HG03060 (cell line): Measurements from ENCODE around the gene SERPINE1.

Experiments
- ATAC-seq: cut with Tn5 transposase; IDR thresholded peaks from one replicate; pipeline ENCODE4 v1.9.1; 2021; ENCODE audit warnings: low read depth, moderate number of reproducible peaks; ENCODE audit not compliant: unreplicated experiment

Gene SERPINE1

DNA sequence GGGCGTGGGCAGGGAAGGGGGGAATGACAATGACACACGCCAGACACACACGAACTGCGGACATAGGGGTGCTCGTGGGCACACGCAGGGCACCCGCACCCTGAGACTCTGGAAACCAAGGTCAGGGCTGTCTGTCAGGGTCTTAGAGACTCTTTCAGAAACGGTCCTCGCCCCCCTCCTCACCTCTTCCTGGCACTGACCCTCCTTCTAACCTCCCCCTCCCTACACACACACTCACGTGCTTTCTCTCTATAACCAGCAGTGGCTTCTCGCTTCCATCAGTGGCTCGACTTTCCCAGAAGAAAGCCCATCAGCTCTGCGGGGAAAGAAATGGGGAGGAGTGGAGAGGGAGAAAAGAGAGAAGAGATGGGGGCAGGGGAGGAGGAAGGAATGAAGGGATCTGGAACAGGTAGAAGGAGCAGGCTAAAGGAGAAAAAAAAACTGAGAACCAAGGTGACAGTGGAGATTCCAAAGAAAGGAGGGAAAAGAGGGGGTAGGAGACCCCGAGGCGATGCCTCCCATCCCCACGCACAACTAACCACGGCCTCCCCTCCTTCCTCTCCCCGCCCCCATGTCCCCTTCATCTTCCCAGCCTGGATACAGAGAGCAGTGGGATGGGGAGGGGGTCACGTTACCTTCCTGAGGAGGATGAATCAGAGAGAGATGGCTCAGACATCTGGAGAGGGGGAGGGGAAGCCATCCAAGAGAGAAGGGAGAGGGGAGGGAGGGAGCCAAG, 40.2 kb downstream of the SERPINE1 start:
- ATAC-seq = no peak

GRCh38 chr7:101167645-101168411, 40.9 kb downstream of the SERPINE1 start:
- ATAC-seq = no peak

- ATAC-seq = no peak
Measured at GRCh38 chr7:101168412-101169049, 41.6 kb downstream of the SERPINE1 start.

DNA sequence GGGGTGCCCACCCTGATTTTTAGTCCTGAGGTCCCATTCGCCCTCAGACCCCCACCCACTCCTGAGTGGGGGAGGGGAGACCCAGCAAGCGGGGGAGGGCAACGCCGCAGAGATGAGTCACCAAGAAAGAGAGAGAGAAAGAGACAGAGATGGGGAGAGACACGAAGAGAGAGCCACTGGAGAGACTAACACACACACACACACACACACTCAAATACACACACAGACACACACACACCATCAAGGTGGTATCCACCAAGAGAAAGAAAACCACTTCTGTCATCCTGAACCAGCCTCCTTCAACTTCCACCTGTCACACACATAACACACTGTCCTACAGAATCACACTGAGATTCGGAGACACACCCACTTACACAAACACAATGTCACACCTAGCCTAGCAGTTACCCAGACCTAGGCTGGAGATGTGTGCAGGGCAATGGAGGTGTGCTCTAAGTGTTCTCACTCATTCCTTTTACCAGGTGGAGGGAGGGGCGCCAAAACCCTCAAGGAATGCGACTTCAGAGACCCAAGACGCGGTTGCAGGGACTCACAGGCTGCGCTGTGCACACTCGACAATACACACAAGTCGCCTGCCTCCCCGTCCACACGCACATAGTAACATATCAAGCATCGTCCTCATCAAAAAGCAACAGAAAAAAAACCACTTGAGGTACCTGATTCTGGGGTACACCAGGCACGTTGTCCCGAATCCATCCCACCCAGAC, 42.4 kb downstream of the SERPINE1 start:
- no peak for ATAC-seq

GRCh38 chr7:101169838-101170551, 43.1 kb downstream of the SERPINE1 start:
- ATAC-seq = no peak

- ATAC-seq = no peak
Measured at GRCh38 chr7:101170617-101171441, 43.9 kb downstream of the SERPINE1 start.

DNA sequence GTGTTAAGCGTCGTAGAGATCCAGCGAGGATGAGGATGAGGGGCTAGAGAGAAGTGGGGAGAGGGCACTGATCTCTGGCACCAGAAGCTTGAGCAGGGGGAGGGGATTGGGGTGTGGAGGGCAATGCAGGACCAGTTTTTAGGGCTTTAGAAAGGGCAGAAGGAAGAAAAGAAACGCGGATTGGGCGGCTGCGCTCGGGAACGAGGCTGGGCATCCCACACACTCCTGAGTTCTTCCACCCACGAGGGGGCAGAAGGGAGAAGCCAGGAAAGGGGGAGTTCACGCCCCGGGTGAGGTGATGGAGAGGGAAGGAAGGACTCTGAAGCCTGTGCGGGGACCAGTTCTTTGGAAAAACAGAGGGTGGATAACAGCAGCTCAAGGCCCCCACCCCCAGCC, 44.5 kb downstream of the SERPINE1 start:
- ATAC-seq = no peak

DNA sequence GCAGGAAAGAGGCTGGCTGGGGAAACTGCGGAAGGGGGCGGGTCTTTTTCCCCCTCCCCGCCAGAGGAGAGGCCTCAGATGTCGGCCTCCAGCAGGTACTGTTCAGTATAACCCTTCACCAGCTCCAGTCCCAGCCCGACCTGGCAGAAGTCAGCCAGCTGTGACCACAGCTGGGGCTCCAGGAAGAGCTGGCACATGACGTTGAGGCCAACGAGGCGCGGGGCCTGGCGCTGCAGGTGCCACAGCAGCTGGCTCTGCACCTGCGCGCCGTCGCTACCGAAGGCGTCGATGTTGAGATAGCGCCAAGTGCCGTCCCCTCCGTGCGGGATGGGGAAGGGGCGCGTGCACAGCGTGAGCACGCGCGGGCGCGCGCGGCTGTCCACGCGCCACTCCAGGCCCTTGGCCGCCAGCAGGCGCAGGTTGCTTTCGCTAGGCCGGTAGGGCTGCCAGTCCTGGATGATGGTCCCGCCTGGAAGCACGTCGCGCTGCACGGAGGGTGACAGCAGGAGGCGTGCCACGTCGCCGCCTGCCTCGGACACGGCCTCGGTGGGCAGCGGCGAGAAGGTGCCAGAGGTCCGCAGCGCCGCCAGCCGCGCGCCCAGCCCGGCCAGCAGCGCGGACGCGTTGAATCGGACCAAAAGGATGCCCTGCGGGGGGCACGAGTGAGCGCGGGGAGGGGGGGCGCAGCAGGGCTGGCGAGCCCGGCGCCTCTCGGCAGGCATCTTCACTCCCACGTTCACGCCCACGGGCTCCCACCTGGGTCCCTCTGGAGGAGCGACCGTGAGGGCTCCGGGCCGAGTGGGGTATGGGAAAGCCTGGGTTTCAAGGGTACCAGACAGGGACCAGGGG, 45.3 kb downstream of the SERPINE1 start:
- no peak for ATAC-seq

DNA sequence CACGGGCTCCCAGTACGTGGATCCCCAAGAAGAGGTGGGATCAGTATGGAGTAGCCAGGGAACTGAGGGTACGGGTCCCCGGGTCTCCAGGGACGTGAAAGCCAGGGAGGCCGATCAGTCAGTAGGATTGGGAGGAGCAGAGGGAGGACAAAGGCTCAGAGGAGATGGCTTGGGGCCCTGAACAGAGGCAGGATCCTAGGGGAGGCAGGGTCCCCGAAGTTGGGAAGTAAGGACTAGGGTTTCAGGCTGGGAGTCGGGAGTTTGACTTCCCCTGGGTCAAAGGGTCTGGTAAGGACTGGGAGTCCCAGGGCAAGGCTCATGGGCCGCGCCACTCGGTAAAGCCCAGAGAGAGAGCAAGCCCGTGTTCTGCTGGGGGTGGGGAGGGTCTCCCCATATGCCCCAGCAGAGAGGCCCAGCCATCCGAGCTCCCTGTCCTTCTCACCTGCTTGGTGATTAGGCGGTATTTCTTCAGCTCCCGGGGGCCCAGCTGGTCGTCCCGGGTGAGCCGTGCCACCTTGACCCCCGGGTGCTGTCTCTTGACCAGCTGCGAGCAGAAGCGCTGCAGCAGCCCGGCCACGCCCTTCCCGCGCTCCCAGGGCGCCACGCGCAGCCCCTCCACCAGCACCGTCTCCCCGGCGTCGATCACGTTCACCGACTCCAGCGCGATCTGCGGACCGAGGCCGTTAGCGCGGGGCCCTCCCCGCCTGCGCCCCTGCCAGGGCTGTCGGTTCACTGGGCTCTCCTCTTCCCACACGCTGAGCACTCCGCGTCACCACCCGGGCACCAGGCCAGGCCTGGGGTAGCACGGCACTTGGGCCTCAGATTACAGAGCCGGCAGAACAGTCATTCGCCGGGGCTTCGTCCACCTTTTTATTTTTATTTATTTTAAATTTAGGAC, 46.2 kb downstream of the SERPINE1 start:
- ATAC-seq = no peak

- ATAC-seq = no peak
Measured at GRCh38 chr7:101173752-101174244, 46.9 kb downstream of the SERPINE1 start.

DNA sequence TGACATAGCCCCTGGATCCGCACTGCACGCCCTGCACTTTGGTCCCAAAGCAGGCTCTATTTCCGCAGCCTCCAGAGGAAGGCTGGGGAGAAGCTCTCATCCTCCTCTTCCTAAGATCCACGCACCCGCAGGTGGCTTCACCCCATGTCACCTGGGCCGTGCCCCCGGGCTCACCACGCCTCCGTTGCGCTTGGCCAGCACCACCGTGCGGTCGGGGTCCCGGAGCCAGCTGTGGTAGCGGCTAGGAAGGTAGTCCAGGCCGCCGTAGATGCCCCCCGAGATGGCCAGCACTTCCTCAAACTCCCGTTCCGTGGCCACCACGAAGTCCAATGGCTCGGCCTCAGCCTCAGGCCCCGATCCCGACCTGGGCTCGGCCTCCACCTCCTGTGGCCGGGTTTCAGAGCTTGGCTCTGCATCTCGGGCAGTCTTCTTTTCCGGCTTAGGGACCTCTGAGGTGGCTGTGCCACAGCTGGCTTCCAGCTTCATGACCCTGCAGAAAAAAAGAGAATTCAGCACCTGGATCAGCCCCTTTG, 47.5 kb downstream of the SERPINE1 start:
- ATAC-seq = no peak

- no peak for ATAC-seq
Measured at GRCh38 chr7:101175664-101176063, 48.8 kb downstream of the SERPINE1 start.

DNA sequence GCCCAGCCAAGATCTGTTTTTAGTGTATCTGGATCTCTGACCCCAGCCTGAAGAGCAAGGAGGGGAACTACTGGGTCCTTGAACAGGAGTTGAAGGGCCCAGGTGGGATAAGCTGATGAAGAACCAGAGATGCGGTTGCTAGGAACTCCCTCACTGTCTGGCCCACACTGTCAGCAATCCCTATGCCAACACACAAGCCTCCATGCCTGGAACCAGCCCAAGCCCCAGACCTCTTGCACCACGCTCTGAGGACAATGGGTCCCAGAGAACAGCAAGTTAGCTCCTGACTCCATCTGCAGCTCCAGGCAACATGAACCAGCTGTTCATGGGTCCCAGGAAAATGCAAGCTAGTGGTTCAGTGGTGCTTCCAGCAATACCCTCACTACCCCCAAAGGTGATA, 50.7 kb downstream of the SERPINE1 start:
- ATAC-seq = no peak

DNA sequence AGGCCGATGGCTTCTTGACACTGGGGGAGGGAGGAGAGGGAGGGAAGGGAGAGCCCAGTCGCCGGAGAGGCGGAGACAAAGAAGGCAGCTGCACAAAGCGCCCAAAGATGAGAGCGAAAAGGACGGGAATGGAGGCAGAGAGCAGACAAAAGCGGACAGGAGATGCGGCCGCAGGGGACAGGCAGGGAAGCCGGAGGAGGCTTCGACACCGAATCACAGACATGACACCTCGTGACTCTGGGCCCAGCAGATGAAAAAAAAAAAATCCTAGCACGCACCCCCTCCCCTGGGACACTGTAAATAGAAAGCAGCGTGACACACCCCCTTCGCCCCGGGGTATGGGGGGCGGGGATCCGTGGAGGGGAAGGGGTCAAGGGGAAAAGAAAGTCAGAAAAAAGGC, 52.2 kb downstream of the SERPINE1 start:
- ATAC-seq = no peak

DNA sequence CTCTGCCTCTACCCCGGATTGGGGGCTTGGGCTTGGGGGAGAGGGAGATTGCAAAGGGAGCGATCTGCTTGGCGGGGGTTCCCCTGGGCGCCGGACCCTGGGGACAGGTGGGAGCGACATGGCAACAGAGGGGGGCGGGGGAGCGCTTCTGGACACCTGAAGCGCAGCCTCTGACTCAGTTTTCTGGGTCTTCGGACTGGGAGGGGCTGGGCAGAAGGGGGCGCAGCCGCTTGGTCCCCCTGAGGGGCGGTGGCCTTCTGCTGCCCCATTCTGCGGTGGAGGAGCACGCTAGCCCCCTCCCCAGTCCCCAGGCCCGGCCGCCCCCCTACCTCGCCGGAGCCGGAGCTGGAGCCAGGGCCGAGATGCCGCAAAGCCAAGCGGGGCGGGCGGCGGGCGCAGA, 52.8 kb downstream of the SERPINE1 start:
- ATAC-seq = no peak

DNA sequence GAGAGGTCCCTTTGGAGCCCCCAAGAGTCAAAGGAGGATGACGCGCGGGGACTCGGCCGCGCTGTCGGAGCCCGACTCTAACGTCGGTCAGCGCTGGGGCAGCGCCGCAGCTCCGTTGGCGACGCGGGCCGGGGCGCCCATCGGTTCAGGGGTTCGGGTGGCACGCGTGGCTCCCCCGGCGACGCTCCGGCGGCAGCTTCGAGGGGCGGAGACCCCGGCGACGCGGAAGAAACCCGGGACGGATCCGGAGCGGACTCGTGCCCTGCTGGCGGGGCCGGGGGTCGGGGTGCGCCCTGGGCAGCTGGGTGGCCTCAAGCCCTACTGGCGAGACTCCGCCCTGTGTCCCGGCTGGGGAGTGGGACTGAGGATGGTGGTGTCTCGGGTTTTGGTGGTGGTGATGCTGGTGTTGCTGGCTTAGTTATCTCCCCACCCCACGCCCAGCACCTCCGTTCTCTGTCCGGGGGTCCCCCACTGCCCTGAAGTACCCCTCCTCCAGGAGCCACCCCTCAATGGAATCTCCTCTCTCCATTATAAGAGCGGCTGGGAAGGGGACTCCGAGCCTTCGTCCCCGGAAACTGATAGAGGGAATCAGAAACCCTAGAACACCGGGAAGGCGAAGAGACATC, 53.3 kb downstream of the SERPINE1 start, which contains the start of gene NAT16:
Gene NAT16, minus strand, starts transcription at position 164 of the 626 bp plus-strand sequence. CDS start 5,486 bp downstream, outside the sequence.
- no peak for ATAC-seq
